ENCODE measurements around the gene SLC9C2. TPM values are rescaled to one million over a fixed set of nuclear protein-coding genes. Genes with fewer than 3 reads are reported as not detected.
"Not testable (repeated sequence)": the region's sequence is repeated elsewhere in the genome, so short reads cannot be mapped to it uniquely, and the experiment has no call there.

Gene SLC9C2
- total and polyA plus RNA-seq, 8 donors = 2.6 TPM; not detected in 7

GRCh38 chr1:173476197-173476664, 126.6 kb downstream of the SLC9C2 start:
- peaks cover 0 to 3% (median 0%) of the 10 kb centered on the region in 4 donors for H3K9me3 ChIP-seq
- intact Hi-C loops (cut with DNase I; ENCODE audit: low total_unique reads) = no loop called here
- no peak for DNase-seq
- peak overlapping the region; percentile 85 to 99 (median 97) for H3K27ac ChIP-seq
- peaks cover 4 to 13% (median 9%) of the 10 kb centered on the region in 4 donors for H3K36me3 ChIP-seq
- WGBS, 5 donors = 33 to 37% (median 35%) methylated on average over 5 of the region's 5 CpGs
- no peaks in the 10 kb centered on the region for H3K27me3 ChIP-seq
- H3K4me1 ChIP-seq = peaks cover 40 to 74% (median 58%) of the 10 kb centered on the region in 4 donors
- TF ChIP-seq CTCF (IDR thresholded peaks at IDR 0.05) (no peak), POLR2AphosphoS5 (IDR thresholded peaks at IDR 0.05) (no peak), POLR2A (IDR thresholded peaks at IDR 0.05) (no peak), EP300 (IDR thresholded peaks at IDR 0.05) (no peak)
- peak overlapping the region; percentile 77 to 85 (median 78) for H3K4me3 ChIP-seq

- Histone ChIP-seq H3K27ac (peak overlapping the region; percentile 13 to 99 (median 97)), H3K4me1 (peaks cover 40 to 69% (median 58%) of the 10 kb centered on the region in 4 donors), H3K4me3 (peak overlapping the region; percentile 77 to 85 (median 78)), H3K9me3 (peaks cover 0 to 9% (median 2%) of the 10 kb centered on the region in 4 donors), H3K36me3 (peaks cover 0 to 8% (median 5%) of the 10 kb centered on the region in 4 donors), H3K27me3 (no peaks in the 10 kb centered on the region)
- DNase-seq = peak in 1 of 2 donors; percentile 39
- WGBS, 5 donors = 9 to 29% (median 24%) methylated on average over 5 of the region's 5 CpGs
- TF ChIP-seq CTCF (IDR thresholded peaks at IDR 0.05) (no peak), POLR2AphosphoS5 (IDR thresholded peaks at IDR 0.05) (peak in 1 of 3 donors; percentile 12), POLR2A (IDR thresholded peaks at IDR 0.05) (no peak)
- intact Hi-C loops (cut with DNase I; ENCODE audit: low total_unique reads) = no loop called here
Measured at GRCh38 chr1:173475564-173476196, 127.2 kb downstream of the SLC9C2 start.

GRCh38 chr1:173474780-173475421, 128.0 kb downstream of the SLC9C2 start:
- peak overlapping the region in 4 of 5 donors; percentile 85 to 99 (median 97) for H3K27ac ChIP-seq
- H3K27me3 ChIP-seq; intact Hi-C loops (cut with DNase I; ENCODE audit: low total_unique reads); H3K36me3 ChIP-seq: not testable (repeated sequence)
- peak overlapping the region; percentile 77 to 85 (median 78) for H3K4me3 ChIP-seq
- H3K4me1 ChIP-seq = peaks cover 35 to 62% (median 51%) of the 10 kb centered on the region in 4 donors
- H3K9me3 ChIP-seq = peaks cover 0 to 12% (median 3%) of the 10 kb centered on the region in 4 donors
- 49 to 69% (median 62%) methylated on average over 17 of the region's 17 CpGs for WGBS, 5 donors
- DNase-seq = peak in 1 of 2 donors; percentile 6

- 47 to 77% (median 61%) methylated on average over 5 of the region's 5 CpGs for WGBS, 5 donors
- intact Hi-C loops (cut with DNase I; ENCODE audit: low total_unique reads) = no loop called here
- peak in 1 of 2 donors; percentile 23 for DNase-seq
Measured at GRCh38 chr1:173474097-173474779, 128.6 kb downstream of the SLC9C2 start.

More at GRCh38 chr1:173474097-173474779, 128.6 kb downstream of the SLC9C2 start:
- Histone ChIP-seq H3K9me3 (peaks cover 0 to 12% (median 3%) of the 10 kb centered on the region in 4 donors), H3K36me3 (peaks cover 0 to 4% (median 0%) of the 10 kb centered on the region in 4 donors), H3K4me3 (no peak overlapping the region), H3K27me3 (no peaks in the 10 kb centered on the region), H3K4me1 (peaks cover 28 to 55% (median 44%) of the 10 kb centered on the region in 4 donors), H3K27ac (peak overlapping the region in 4 of 5 donors; percentile 85 to 99 (median 97))
- no peak for TF ChIP-seq CTCF (IDR thresholded peaks at IDR 0.05)
- TF ChIP-seq POLR2AphosphoS5 (IDR thresholded peaks at IDR 0.05) = no peak
- no peak for TF ChIP-seq POLR2A (IDR thresholded peaks at IDR 0.05)
- no peak for TF ChIP-seq EP300 (IDR thresholded peaks at IDR 0.05)
